Gastroesophageal sphincter (tissue), 4 donors: ENCODE data around the gene DDX46. TPM values are rescaled to one million over a fixed set of nuclear protein-coding genes. Genes with fewer than 3 reads are reported as not detected.
"Not testable (repeated sequence)": the region's sequence is repeated elsewhere in the genome, so short reads cannot be mapped to it uniquely, and the experiment has no call there.

Experiments
- ATAC-seq: fragments of 150-250 bp; one replicate; pipeline ENCODE4 v1.9.1; 2016; ENCODE audit warnings: mild to moderate bottlenecking, moderate library complexity
- H3K27ac ChIP-seq, 4 donors: fragments of 200-600 bp; sonication (generic) in 3 of 4; 1 replicate in 3 of 4; 2 replicates in 1 of 4; pipeline ENCODE4 v1.5.1; 2016 to 2019
- H3K27me3 ChIP-seq: fragments of 200-600 bp; sonication (generic); one replicate; pipeline ENCODE4 v1.5.1; 2019
- H3K36me3 ChIP-seq, 2 donors: fragments of 200-600 bp; sonication (generic); one replicate each; pipeline ENCODE4 v1.5.1; 2019; ENCODE audit warnings: control low read depth in 1 of 2
- H3K4me1 ChIP-seq, 3 donors: fragments of 200-600 bp; sonication (generic); 1 replicate in 2 of 3; 2 replicates in 1 of 3; pipeline ENCODE4 v1.5.1; 2016 to 2019; ENCODE audit warnings: control low read depth in 2 of 3
- H3K4me3 ChIP-seq, 2 donors: fragments of 200-600 bp; sonication (generic); one replicate each; pipeline ENCODE4 v1.5.1; 2019; ENCODE audit warnings: mild to moderate bottlenecking in 1 of 2, moderate library complexity in 1 of 2
- H3K9me3 ChIP-seq, 3 donors: fragments of 200-600 bp; sonication (generic); one replicate each; pipeline ENCODE4 v1.5.1; 2017 to 2019; ENCODE audit warnings: control low read depth in 2 of 3
- CTCF ChIP-seq, 4 experiments: fragments of 200-600 bp in 2 of 4; fragments of 450-650 bp in 2 of 4; sonication (generic) in 1 of 4; IDR thresholded peaks; one replicate each; pipeline ENCODE4 v1.5.1; 2017 to 2019; ENCODE audit warnings: antibody characterized with exemption in 4 of 4, mild to moderate bottlenecking in 2 of 4, moderate library complexity in 2 of 4
- EP300 ChIP-seq: sonication (generic); formaldehyde crosslinking; IDR thresholded peaks from one replicate; pipeline ENCODE4 v1.6.1; 2017; ENCODE audit warnings: antibody characterized with exemption, mild to moderate bottlenecking
- POLR2A ChIP-seq, 2 donors: fragments of 450-650 bp; IDR thresholded peaks; one replicate each; pipeline ENCODE4 v1.6.1; 2017; ENCODE audit warnings: antibody characterized with exemption in 2 of 2, mild to moderate bottlenecking in 2 of 2, moderate library complexity in 1 of 2
- POLR2AphosphoS5 ChIP-seq: sonication (generic); formaldehyde crosslinking; IDR thresholded peaks from one replicate; pipeline ENCODE4 v1.6.1; 2017; ENCODE audit warnings: antibody characterized with exemption
- WGBS, 2 donors: methylation state at CpG; one replicate each; pipeline ENCODE4 v1.1.5; 2018; ENCODE audit warnings: low coverage in 1 of 2; 5-methylcytosine and 5-hydroxymethylcytosine counted together
- total RNA-seq, 4 donors: library from RNA; depleted of rRNA; stranded (reverse); fragments of >200 nt; gene quantifications; one replicate each; pipeline ENCODE4 v1.1.0, GENCODE V29; 2016

The DDX46 gene
- total RNA-seq, 4 donors from 2014 or later = 30.4 to 53.5 (median 40.2) TPM

- Histone ChIP-seq H3K36me3 (peaks cover 0 to 88% of the 10 kb centered on the region in 2 donors), H3K4me1 (no peaks in the 10 kb centered on the region), H3K4me3 (no peak overlapping the region), H3K27me3 (no peaks in the 10 kb centered on the region), H3K9me3 (no peaks in the 10 kb centered on the region), H3K27ac (no peak overlapping the region)
- no peak for ATAC-seq
- TF ChIP-seq POLR2A (IDR thresholded peaks at IDR 0.05) (no peak), CTCF (IDR thresholded peaks at IDR 0.05) (no peak), POLR2AphosphoS5 (no peak), EP300 (no peak)
- WGBS, 2 donors = 88 to 90% methylated on average over 7 of the region's 7 CpGs
These were observed 66.6 kb downstream of the DDX46 start for GRCh38 chr5:134825212-134825611.

GRCh38 chr5:134833340-134834032 is 74.9 kb downstream of the DDX46 start:
- Histone ChIP-seq H3K4me1 (peaks cover 0 to 20% (median 0%) of the 10 kb centered on the region in 3 donors), H3K27me3 (no peaks in the 10 kb centered on the region), H3K4me3 (no peak overlapping the region), H3K36me3 (peaks cover 0 to 57% of the 10 kb centered on the region in 2 donors), H3K27ac (peak overlapping the region in 2 of 4 donors; percentile 64 to 70), H3K9me3 (no peaks in the 10 kb centered on the region)
- TF ChIP-seq POLR2A (IDR thresholded peaks at IDR 0.05) = no peak
- no peak for TF ChIP-seq CTCF (IDR thresholded peaks at IDR 0.05)
- TF ChIP-seq POLR2AphosphoS5 = no peak
- no peak for TF ChIP-seq EP300
- WGBS, 2 donors = 42 to 46% methylated on average over 3 of the region's 3 CpGs
- ATAC-seq = no peak

GRCh38 chr5:134835623-134836022 is 77.0 kb downstream of the DDX46 start:
- Histone ChIP-seq H3K9me3 (no peaks in the 10 kb centered on the region), H3K27ac (no peak overlapping the region), H3K4me3 (no peak overlapping the region), H3K4me1 (peaks cover 0 to 20% (median 0%) of the 10 kb centered on the region in 3 donors), H3K27me3 (no peaks in the 10 kb centered on the region), H3K36me3 (peaks cover 0 to 64% of the 10 kb centered on the region in 2 donors)
- 95 to 100% methylated on average over 2 of the region's 2 CpGs for WGBS, 2 donors
- no peak for ATAC-seq
- TF ChIP-seq CTCF (IDR thresholded peaks at IDR 0.05) (no peak), POLR2A (IDR thresholded peaks at IDR 0.05) (no peak), EP300 (no peak), POLR2AphosphoS5 (no peak)

- H3K4me3 ChIP-seq = no peak overlapping the region
- no peaks in the 10 kb centered on the region for H3K27me3 ChIP-seq
- H3K9me3 ChIP-seq = no peaks in the 10 kb centered on the region
- no peak for ATAC-seq
- H3K4me1 ChIP-seq = peaks cover 0 to 20% (median 0%) of the 10 kb centered on the region in 3 donors
- WGBS, 2 donors = 79 to 96% methylated on average over 3 of the region's 3 CpGs
- TF ChIP-seq POLR2AphosphoS5 (no peak), CTCF (IDR thresholded peaks at IDR 0.05) (no peak), EP300 (no peak), POLR2A (IDR thresholded peaks at IDR 0.05) (no peak)
- H3K27ac ChIP-seq = no peak overlapping the region
- peaks cover 0 to 66% of the 10 kb centered on the region in 2 donors for H3K36me3 ChIP-seq
These were observed 79.1 kb downstream of the DDX46 start for GRCh38 chr5:134837530-134838181.

- H3K36me3 ChIP-seq = peaks cover 0 to 66% of the 10 kb centered on the region in 2 donors
- 84% methylated on average over 9 of the region's 9 CpGs; no CpG with 5 or more reads in 1 of the 2 donors for WGBS, 2 donors
- peaks cover 0 to 17% (median 0%) of the 10 kb centered on the region in 3 donors for H3K4me1 ChIP-seq
- H3K9me3 ChIP-seq, H3K4me3 ChIP-seq, H3K27me3 ChIP-seq, H3K27ac ChIP-seq, ATAC-seq: not testable (repeated sequence)
These were observed 79.8 kb downstream of the DDX46 start for GRCh38 chr5:134838361-134838760.
